T-helper 2 cell (primary cell): ENCODE data around the gene MTARC2.

ENCODE experiments used
- DNase-seq, 5 experiments: peaks; one replicate each; pipeline versions ENCODE4 v3.0.0 to v3.0.0-alpha.2; 2012 to 2022

MTARC2 gene

DNA sequence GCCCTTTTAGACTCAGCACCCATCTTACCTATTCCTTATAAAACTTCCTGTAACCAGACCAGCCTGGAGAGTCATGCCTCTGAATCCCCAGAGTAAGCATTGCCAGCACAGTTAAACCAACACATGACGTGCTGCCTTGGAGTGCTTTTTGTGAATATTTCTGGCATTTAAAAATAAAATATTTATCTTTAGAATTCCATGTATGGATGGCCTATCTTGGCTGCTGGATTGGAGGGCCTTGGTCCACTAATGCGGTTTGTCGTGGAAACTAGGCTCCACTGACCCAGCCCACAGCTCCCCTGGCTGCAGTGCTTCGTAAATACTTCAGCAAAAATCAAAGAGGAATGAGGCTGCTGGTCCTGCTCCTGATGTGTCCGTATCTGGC, 56.1 kb downstream of the MTARC2 start:
- no peak for DNase-seq

- DNase-seq = no peak
These were observed 58.3 kb downstream of the MTARC2 start for GRCh38 chr1:220806408-220806807.

- DNase-seq = no peak
These were observed 59.6 kb downstream of the MTARC2 start for GRCh38 chr1:220807726-220808125.

- DNase-seq = no peak
These were observed 60.4 kb downstream of the MTARC2 start for GRCh38 chr1:220808345-220809186.

DNA sequence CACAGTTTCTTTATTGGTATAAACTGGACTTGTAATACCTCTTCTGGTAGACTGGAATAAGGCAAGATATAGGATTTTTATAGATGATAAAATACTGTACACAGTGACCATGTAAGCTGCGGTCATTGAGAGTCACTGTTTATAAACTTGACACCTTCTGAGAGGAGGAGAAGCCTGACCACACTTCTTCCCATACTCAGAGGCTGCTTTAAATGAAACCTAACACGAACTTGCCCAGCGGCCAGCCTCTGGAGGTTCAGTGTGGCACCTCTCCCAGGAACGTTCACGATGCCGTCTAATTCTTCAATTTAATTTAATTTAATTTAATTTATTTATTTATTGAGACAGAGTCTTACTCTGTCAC, 61.0 kb downstream of the MTARC2 start:
- no peak for DNase-seq

GRCh38 chr1:220809704-220810103, 61.6 kb downstream of the MTARC2 start:
- DNase-seq = no peak

DNA sequence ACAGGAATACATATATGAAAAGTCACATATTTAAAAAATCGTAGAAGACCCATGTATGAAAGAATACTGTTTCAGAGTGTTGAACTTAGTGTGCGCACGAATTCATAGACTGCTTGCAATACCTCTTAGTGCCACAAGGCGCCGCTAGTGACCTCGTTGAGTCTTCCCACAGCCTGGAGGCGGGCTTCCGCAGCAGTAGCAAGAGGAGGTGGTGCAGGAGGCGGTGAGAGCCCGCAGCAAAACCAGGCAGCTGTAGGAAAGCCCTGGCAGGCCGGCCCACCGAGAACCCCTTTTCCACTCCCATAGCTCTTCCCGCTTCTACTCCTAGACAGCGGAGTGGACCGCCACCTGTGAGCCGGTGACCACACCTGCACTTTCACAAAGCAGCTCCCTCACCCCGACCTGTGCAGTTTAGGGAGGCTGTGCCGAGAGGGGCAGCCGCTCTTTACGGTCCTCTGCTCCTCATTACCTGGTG, 62.1 kb downstream of the MTARC2 start:
- DNase-seq = peak; percentile 22 to 78 (median 52)

DNA sequence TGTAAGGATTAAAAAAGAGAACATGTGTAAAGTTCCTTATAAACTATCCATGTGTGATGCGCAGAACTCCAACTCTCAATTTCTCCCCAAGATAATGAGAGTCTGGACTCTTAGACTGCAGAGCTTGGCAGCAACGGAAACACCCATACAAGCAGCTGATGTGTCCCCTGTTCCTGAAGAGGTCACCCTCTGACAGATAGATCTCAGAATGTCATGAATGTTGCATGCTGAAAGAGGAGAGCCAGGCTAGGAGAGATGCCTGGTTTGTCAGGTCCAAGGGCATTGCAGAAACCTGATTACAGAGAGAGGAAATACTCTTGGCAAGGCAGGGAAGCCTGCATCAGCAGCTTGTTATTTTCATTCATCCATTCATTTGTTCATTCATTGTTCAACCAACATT, 62.8 kb downstream of the MTARC2 start:
- no peak for DNase-seq

DNA sequence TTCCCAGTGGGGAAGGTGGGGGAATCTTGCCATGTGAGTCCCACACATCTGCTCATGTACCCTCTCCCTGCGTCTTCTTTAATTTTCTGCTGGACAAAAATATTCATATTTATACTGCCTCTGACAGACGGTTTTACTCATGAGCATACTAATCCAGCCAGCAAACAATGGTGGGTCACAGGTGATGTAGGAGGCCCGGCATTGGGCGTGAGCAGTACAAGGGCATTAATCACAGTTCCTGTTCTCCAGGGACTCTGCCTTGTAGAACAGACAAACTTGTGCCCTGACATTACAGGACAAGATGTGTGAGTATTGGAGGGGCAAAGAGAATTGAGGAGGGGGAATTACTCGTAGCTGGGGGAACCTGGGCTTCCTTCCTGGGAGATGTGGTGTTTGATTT, 63.6 kb downstream of the MTARC2 start:
- no peak for DNase-seq

- DNase-seq = no peak
These were observed 64.2 kb downstream of the MTARC2 start for GRCh38 chr1:220812308-220812707.

- DNase-seq = peak in 1 of 5 experiments; percentile 8
These were observed 64.9 kb downstream of the MTARC2 start for GRCh38 chr1:220813013-220813412.

GRCh38 chr1:220815409-220815808, 67.3 kb downstream of the MTARC2 start:
- DNase-seq = no peak

GRCh38 chr1:220817907-220818306, 69.8 kb downstream of the MTARC2 start:
- no peak for DNase-seq

- no peak for DNase-seq
These were observed 70.5 kb downstream of the MTARC2 start for GRCh38 chr1:220818421-220819173.

DNA sequence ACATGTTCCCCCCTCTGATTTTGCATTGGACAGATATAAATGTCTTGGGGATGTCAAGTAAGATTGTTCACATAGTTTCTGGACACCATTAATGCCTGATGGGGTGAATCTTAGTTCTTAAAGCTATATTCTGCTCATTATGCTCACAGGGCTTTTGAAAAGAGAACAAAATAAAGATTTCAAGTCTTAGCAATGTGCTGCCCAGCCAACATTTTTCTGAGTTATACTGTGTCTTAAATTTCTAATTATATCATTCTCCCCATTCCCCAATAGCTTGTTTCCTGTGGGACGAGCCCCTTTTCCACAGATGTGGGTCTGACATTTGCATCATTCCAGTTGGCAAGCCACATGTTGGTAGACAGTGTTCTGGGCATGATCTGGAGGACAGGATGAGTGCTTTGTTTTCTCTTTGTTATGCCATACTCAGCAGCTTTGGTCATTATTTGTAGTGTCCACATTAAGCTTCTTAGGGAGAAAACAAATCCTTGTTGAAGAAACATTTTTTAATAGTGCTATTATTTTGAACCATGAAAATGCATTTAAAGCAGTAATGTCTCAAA, 71.4 kb downstream of the MTARC2 start:
- no peak for DNase-seq

DNA sequence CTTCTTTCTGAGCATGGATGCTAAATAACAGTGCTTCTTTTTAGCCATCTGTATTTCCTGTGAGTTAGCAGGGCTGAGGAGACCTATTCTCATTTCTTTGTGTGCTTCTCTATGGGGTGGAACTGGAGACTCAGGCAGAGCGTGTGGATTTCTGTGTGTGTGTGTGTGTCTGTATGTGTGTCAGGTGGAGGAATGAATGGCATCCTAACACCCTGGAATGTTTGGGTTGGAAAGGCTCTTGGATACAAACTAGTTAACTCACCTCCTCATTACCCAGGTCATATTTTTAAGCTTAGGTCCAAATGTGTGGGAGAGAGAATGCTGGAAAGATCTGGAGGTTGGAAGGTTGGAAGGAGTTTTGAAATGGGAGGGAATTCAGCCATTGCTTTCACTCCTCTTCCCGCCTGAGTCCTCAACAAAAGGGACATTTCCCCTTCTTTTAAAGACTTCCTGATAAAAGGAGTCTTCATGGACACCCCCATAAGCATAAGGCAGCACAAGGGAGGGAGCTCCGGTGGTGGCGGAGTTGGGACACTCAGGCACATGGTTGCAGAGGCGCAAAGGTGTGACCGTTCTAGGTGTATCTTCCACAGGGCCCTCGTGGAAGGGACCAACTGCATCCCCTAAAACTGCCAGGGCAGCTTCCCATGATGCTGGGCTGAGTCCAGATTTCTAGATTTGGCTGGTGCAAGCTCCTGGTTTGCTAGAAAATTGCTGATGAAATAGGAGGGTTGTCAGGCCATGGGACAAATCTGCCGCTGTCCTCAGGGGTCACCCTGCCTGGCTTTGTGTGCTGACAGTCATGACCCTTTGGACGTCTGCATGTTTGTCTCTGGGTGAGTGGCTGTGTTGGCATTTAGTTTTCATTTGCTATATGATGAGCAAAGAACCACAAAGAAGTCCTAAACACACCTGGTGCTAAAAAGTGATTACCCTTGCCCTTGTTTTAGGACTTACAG, 76.2 kb downstream of the MTARC2 start:
- no peak for DNase-seq

DNA sequence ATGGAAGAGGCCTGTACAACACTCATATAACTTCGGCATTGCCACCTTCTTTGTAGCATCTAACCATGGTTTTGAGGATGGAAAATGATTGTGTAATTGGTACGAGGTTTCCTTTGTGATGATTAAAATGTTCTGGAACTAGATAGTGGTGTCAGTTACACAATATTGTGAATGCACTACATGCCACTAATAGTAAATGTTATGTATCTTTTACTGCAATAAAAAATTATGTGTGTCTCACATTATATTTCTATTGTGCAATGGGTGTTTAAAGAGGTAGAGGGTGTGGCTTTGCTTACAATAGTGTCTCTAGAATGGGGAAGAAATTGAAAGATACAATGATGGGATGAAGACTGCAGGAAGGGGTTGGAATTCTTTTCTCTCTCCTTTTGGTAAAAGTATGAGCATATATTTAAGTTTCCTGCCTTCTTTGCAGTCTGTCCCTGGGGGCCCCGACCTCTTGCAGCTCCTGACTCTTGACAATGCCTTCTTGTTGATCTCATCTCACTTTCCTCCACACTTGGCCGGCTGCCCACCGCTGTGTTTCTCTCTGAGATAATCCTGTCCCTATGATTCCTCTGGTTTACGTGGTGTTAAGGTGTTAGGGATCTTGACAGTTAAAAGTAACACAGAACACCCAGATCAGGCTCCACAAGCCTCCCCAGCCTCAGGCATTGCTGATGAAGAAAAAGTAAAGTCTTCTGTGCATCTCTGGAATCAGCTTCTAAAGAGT, 77.9 kb downstream of the MTARC2 start:
- no peak for DNase-seq

DNA sequence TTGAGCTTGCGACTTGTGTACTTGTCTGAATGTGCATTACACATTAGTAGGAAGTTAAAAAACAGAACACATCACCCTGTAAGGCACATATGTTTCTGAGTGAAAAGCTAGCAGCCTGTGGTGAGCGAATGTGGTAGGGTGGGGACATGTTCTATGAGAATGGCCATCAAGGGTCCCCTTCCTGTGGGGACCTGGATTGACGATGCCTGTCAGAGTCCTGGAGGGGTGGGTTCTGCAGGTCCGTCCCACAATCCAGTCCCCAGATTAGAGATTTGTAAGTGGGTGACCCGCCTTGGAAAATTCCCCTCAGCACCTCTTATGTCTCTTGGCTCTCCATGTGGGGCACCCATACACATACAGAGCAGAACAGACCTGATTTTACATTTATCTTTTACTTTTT, 78.6 kb downstream of the MTARC2 start:
- no peak for DNase-seq

DNA sequence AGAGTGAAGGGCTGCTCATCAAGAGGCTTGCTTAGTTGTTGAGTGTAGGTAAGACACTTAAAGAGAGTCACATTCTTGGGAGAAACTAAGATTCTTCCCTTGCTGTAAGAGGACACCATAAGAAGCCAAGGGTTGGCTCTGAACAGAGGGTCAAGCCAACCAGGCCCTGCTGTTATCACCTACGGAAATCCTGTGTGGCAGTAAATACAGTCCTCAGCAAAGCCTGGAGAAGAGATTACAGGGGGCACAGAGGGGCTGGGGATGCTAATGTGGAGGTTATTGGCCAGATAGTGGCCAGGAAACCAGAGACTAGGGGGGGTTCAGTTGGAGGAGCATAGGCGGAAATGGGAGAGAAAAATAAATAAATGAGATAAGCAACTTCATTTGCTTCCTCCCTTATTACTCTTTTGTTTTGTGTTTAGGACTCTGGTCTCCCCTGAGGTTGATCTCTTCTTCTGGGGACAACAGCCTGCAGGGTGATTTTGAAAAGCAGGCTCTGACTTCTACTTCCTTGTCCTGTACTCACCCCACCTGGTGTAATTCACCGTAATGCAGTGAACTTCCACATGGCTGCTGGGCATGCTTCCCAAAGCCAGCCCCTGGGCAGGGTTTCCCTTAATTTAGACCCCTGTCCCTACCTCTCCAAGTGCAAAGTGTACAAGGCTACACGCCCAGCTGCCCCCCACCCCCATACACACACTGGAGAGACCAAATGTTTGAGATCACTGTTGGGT, 79.5 kb downstream of the MTARC2 start:
- no peak for DNase-seq

GRCh38 chr1:220828179-220828490, 80.0 kb downstream of the MTARC2 start:
- no peak for DNase-seq

DNA sequence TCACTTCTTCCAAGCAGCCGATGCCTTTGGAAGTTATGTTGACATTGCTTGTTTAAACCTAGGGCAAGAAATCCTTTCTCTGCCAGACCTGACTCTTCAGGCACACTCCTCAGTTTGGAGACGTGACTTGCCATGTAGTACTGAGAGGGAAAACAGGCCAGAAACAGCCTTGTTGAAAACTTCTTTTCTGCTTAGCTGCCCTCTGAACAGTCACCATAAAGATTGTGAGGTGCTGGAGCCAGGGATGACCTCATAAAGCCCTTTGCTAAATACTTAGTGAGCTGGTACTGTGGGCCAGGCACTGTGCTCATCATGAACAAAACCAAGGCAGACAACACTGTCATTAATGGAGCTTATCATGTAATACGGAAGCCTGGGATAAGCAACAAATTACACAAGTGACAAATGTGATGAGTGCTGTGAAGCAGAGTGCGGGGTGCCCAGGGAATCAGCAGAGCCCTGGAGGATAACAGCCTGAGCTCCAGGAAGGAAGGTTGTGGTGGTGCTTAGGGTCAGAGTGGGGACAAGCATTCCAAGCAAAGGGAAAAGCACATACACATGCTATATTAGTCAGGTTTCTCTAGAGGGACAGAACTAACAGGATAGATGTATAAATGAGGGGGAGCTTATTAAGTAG, 80.9 kb downstream of the MTARC2 start:
- DNase-seq = no peak
